ENCODE data around the gene OR13C5.
"Not testable (repeated sequence)": the region's sequence is repeated elsewhere in the genome, so short reads cannot be mapped to it uniquely, and the experiment has no call there.

OR13C5 gene, protein sequence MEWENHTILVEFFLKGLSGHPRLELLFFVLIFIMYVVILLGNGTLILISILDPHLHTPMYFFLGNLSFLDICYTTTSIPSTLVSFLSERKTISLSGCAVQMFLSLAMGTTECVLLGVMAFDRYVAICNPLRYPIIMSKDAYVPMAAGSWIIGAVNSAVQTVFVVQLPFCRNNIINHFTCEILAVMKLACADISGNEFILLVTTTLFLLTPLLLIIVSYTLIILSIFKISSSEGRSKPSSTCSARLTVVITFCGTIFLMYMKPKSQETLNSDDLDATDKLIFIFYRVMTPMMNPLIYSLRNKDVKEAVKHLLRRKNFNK

DNA sequence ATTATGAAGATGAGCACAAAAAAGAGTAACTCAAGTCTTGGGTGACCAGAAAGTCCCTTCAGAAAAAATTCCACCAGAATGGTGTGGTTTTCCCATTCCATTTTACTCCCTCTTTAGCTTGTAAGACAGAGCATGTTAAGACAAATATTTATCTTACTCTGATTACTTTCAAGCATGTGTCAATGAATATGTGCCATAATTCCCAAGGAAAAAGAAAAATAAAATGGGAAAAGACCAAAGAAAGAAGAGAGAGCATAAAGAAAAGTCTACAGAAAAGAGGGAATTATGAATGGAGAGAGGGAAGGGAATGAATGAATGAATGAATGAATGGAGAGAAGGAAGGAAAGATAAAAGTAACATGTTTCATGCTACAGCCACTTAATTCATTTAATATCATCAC, at the start of gene OR13C5:
Gene OR13C5 (minus strand): TSS at position 101 of the 400 bp plus-strand sequence. CDS start 0 bp downstream, at position 101.
- not testable (repeated sequence) for FAIRE-seq

DNA sequence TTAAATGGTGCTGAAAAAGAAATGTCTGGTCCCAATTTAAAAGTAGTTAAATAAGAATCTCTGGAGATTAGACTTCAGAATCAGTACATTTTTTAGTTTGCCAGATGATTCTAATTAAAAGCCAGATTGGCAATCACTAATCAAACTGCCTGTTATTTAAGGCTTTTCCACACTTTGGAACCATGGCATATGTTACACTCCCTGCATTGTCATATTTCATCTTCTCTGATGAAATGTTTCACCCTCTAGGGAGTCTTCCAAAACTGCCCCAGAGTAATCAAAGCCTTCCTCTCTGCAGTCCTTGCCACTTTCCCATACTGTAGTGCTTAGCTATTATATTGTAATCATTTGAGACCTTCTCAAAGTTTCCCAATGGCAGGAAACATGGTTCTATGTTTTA, 36.2 kb upstream of the OR13C5 start:
- FAIRE-seq, result no peak

DNA sequence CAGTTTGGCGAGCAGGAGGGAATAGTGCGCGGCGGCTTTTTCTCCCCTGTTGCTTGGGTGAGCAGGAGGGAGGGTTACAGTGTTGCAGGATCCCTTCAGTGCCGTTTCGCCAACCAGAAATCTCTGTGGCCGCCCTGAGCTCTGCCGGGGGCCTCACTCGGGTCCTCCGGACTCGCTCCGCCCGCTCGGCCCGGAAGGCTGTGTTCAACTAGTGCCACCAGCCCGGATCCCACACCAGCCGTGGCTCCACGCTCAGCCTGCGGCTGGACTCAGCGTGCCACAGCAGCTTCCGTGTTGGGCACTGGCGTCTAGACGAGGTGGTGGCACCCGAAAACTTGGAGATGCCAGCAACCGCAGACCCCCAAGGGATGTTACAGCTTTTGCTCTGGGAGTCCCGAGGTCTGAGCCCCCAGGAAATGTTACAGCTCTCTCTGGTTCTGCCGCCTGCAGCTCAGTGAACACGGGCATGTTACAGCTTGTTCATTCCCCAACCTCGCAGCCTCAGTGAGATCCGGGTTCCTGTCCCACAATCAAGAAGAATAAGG, 34.8 kb upstream of the OR13C5 start:
- FAIRE-seq, result no peak

DNA sequence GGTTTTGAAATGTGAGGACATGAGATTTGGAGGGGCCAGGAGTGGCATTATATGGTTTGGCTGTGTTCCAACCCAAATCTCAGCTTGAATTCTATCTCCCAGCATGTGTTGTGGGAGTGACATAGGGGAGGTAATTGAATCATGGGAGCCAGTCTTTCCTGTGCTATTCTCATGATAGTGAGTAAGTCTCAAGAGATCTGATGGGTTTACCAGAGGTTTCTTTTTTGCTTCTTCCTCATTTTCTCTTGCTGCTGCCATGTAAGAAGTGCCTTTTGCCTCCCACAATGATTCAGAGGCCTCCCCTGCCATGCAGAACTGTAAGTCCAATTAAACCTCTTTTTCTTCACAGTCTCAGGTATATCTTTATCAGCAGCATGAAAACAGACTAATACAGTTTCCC, 26.8 kb upstream of the OR13C5 start:
- not testable (repeated sequence) for FAIRE-seq

DNA sequence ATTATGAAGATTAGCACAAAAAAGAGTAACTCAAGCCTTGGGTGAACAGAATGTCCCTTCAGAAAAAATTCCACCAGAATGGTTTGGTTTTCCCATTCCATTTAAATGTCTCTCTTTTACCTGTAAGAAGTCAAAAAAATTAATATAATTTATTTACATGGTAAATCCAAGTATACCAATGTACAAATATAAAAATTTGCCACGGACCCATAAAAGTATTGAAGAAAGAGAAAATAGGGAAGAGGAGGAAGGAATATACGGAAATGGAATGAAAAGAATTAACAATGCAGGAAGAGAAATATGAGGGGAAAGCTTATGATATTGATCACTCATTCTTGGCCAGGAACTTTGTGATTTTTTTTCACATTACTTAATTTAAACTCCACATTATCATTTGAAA, 18.9 kb upstream of the OR13C5 start, which contains the start of gene OR13C9:
Gene OR13C9 (minus strand): TSS at position 101 of the 400 bp plus-strand sequence. CDS start 0 bp downstream, at position 101.
- FAIRE-seq, result no peak

DNA sequence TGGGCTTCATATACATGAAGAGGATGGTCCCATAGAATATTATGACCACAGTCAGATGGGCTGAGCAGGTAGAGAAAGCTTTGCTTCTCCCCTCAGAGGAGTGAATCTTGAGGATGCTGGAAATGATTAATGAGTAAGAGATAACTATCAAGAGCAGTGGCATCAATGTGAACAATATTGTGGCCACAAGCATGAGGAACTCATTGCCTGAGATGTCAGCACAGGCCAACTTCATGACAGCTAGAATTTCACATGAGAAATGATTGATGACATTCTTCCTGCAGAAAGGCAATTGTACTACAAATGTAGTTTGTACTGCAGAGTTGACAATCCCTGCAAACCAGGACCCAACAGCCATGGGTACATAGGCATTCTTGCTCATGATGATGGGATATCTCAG, 18.2 kb upstream of the OR13C5 start:
- FAIRE-seq, result no peak

DNA sequence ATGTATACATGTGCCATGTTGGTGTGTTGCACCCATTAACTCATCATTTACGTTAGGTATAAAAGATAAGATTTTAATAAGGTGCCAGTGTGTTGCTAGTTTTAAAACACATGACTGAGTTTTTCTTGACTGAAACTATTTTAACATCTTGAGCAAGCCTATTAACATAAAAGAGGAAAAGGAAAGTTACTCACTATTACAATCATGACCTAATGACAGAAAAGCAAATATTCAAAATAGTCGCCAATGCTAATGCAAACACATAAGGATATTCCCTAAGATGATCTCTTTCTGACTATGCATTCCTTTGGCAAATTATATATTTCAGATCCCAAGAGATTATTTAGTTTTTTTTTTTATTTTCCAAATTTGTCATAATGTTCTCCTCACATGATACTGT, 12.0 kb upstream of the OR13C5 start:
- no peak for FAIRE-seq

DNA sequence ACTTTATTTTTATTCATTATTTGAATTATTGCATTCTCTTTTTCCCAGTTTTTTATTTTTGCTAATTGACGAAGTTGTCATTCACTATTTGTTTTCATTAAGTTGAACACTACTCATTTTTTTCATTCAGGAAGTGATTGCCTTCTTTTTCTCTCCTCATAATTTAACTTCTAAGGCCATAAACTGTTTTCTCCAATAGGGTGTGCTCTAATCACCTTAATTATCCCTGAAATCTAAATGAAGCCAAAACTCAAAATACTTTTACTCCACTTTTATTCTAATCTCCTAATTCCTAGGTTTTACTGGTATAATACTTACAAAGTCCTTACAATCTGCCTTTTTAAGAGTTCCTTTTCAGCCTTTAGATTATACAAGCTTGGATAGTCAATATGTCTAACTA, 9.1 kb upstream of the OR13C5 start:
- no peak for FAIRE-seq

DNA sequence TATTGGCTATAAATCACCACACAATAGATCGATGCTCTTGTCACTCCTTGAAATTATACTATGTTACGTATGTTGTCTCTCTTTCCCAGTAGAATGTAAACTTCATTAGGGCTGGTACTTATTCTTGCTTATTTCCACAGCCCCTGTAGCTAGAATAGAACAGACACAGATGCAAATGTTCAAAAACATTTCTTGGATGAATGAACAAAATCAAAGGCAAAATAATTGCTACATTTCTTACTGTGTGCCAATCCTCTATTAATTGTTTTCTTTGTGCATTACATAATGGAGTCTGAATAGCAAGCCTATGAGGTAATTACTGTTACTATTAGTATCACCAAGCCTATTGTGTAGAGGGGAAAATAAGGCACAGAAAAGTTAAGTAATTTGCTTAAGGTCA, 6.9 kb upstream of the OR13C5 start:
- FAIRE-seq, result no peak

DNA sequence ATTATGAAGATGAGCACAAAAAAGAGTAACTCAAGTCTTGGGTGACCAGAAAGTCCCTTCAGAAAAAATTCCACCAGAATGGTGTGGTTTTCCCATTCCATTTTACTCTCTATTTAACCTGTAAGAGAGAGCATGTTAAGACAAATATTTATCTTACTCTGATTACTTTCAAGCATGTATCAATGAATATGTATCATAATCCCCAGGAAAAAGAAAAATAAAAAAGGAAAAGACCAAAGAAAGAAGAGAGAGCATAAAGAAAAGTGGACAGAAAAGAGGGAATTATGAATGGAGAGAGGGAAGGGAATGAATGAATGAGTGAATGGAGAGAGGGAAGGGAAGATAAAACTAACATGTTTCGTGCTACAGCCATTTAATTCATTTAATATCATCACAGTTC, 6.3 kb upstream of the OR13C5 start, which contains the start of gene OR13C2:
Gene OR13C2 (minus strand): TSS at position 101 of the 400 bp plus-strand sequence. CDS start 0 bp downstream, at position 101.
- FAIRE-seq, result not testable (repeated sequence)

DNA sequence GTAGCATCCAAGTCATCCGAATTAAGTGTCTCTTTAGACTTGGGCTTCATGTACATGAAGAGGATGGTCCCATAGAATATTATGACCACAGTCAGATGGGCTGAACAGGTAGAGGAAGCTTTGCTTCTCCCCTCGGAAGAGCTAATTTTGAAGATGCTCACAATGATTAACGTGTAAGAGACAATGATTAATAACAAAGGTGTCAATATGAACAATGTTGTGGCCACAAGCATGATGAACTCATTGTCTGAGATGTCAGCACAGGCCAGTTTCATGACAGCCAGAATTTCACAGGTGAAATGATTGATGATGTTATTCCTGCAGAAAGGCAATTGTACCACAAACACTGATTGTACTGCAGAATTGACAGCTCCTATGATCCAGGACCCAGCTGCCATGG, 5.6 kb upstream of the OR13C5 start:
- FAIRE-seq, result no peak

DNA sequence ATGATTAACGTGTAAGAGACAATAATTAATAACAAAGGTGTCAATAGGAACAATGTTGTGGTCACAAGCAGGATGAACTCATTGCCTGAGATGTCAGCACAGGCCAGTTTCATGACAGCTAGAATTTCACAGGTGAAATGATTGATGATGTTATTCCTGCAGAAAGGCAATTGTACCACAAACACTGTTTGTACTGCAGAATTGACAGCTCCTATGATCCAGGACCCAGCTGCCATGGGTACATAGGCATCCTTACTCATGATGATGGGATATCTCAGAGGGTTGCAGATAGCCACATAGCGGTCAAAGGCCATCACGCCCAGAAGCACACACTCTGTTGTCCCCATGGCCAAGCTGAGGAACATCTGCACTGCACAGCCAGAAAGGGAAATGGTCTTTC, 464 bp downstream of the OR13C5 start:
- not testable (repeated sequence) for FAIRE-seq

DNA sequence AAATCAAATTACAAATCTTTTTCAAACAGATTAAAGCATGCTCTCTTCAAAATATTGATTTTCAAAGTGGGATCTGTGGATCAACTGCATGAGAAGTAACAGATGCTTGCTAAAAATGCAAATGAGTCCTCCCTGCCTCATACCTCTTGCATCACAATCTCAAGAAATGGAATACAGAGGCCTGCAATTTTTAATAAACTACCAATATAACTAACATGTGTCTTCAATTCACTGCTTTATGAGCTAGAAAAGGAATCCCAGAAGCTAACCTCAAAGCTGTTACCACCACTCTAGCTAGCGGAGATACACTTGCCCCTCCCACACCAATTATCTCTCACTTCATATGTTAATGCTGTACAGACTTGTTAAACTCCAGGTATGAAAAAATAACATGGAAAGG, 9.6 kb downstream of the OR13C5 start:
- FAIRE-seq, result no peak

DNA sequence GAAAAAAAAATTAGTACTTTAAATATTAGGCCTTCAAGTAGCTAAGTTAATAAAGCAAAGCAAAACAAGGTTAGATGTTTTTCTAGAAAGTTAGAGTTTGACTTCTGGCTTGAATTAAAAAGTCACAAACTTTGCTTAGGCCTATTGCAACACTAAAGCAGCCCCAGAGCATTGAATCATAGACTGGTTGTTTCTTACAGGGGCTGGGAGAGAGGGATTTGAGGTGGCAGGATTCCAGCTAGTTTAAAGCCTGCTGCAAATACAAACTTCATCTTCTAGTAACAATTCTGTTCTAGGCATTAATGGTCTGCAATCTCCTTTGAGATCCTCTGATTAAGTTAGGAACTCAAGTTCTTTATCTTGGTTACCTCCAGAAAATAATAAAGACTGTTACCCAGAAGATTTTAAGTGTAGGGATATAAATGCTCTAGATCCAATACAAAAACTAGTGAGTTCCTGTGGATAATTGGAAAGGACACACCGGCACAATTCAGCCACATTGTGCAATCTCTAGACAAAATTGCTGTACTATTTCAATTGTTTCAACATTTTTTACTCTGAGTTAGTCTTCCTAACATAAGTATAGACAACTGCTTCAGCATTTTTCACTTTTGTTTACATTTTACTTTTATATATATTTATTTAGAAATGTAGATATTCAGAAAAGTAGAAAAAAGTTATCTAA, 12.6 kb downstream of the OR13C5 start:
- FAIRE-seq, result no peak

DNA sequence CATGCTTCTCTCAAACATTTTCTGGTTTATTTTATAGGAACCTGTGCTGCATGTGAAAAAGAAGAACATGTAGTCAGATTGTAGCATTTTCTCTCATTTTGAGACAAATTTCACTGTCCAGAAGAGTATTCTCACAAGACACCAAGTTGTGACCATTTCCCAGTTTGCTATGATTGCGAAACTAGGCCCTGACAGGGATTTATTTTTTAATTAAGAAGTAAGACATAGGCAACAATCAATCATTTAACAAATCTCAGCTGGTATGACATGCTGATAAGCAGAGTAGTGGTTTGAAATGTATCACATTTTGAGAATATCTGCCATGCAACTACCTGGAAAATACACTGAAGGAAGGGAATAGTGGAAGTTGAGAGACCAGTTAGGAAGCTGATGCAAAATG, 18.7 kb downstream of the OR13C5 start:
- FAIRE-seq, result no peak

DNA sequence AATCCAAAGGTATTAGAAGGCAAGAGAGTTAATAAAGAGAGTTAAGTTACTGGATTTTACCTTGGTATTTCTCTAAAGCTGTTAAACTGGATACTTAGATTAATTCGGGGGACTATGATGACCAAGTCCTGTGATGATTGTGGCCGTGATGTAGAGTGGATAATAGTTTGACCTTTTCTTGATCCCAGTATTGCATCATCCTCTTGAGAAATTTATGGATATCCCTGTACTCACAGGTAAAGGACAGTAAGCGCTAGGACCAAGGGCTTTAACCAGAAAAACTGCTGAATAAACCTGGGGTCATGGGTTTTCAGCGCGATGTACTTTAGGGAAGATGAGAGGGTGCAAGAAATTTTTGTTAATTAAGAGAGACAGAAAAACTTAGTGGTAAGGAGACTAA, 21.9 kb downstream of the OR13C5 start:
- FAIRE-seq, result no peak

DNA sequence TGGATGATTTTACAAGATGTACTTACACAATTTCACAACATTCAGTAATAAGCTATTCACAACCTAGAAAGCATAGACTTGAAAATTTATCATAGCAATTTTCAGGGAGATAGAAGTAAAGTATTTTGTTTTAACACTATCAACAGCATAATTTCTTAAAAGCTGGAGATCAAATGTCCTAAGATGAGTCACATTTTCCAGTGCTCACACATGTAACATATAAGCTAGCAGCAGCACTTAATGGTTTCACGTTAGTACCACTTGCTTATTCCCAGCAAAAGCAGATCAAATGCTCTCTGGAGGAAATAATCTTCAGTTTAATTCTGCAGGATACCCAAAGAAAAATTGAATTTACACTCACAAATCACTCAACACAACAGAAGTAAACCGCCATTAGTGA, 23.8 kb downstream of the OR13C5 start:
- no peak for FAIRE-seq

DNA sequence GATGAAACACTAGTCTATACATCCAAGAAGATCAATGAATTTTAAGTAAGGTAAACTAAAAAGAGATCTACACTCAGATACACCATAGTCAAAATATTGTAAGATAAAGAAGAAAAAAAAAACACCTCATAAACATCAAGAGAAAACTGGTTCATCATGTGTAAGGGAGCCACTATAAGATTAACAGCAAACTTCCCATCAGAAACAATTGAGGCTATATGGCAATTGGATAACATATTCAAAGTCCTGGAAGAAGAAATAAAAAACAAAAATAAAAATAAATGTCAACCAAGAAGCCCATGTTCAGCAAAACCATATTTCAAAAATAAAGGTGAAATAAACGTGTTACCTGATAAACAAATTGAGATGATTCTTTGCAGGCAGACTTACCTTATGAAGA, 26.6 kb downstream of the OR13C5 start:
- no peak for FAIRE-seq

DNA sequence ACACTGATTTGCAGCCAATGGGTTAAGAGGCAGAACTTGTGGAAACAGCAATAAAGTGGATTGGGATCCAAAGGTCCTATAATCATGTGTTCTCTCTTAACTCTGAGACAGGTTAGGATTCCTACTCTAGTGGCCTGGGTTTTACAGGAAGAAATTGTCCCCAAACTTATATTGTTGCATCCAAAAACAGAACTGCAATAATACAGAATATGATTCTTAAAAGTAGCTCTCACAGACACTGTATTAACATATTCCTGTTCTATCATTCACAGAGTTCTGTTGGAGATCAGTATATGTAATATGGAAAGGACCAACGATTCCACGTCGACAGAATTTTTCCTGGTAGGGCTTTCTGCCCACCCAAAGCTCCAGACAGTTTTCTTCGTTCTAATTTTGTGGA, 30.3 kb downstream of the OR13C5 start, which contains the start of gene OR13C8:
Gene OR13C8 (plus strand): TSS at position 301 of the 400 bp plus-strand sequence. CDS start 0 bp downstream, at position 301.
- no peak for FAIRE-seq

DNA sequence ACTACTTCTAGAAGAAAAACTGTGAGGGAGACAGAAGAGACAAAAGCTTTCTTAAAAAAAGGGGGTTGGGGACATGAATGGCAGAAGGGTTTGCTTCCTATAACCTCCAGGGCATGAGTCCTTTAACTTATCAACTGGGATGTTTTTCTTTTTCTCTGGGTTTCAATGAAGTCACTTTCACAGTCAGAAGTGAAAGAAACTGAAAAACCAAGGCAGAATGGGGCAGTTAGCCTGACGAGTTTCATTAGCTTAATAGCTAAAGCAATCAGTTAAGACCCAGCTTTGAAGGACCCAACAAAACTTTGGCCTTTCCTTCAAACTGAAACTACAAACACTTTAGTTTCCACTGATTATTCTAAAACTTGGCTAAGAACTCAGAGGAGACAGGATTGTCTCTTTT, 34.9 kb downstream of the OR13C5 start:
- FAIRE-seq, result no peak

DNA sequence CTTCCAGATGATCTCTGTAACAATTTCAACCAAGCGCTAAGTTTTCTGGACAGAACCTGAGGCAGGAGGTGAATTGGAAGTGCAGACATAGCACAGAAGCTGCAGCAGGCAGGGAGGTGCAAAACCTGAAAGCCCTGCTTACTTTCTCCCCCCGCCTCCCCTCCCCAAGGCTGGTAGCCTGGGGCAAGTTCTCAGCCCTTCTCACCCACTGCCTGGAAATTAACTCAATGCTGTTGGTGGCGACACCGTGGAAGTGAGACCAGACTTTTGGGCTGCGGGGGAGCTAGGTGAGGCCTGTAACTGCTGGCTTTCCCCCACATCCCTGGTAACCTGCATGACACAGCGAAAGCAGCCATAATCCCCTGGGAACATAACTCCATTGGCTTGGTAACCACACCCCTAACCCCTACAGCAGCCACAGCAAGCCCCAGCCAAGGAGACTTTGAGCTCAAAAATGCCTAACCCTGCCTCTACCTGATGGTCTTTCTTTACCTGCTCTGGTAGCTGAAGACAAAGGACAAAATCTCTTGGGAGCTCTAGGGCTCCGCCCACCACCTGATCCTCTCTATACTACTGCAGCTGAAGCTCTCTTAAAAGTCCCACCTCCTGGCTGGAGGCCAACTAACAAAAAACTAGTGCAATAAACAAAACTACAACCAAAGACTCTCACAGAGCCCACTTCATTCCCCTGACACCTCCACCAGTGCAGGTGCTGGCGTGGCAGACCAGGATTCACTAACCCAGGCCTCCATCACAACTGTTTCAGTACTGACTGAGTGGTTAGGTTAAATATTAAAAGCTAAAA, 42.2 kb downstream of the OR13C5 start:
- FAIRE-seq, result no peak

DNA sequence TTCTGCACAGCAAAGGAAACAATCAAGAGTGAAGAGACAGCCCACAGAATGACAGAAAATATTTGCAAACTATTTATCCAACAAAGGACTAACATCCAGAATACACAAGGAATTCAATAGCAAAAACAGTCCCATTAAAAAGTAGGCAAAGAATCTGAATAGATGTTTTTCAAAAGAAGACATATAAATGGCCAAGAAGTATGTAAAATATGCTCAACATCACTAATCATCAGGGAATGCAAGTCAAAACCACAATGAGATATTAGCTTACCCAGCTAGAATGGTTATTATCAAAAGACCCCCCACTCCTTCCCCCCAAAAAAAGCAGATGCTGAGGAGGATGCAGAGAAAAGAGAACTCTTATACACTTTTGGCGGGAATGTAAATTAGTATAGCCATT, 43.7 kb downstream of the OR13C5 start:
- no peak for FAIRE-seq

DNA sequence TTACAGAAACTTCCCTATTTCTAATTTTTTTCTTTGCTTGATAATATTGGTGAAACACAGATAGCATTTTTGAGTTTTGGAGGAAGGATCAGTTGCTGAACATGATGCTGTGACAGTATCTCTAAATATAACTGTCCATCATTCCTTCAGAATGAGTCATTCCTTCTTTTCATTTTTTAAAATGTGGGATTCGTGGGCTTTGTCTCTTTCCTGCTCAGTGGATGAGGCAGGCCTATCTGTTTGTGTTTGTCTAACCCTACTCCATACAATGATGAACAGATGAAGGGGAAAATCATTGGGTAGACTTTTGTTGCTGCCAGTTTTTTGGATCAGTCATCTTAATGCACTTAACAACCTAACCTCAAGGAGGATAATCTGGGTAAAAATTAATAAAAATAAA, 46.0 kb downstream of the OR13C5 start:
- no peak for FAIRE-seq

Data from G401.6 (cell line).